Esophagus muscularis mucosa (tissue), 4 donors: ENCODE data around the gene NEDD1.

Source experiments
- EP300 ChIP-seq: sonication (generic); formaldehyde crosslinking; IDR thresholded peaks from one replicate; pipeline ENCODE4 v1.6.1; 2017; ENCODE audit warnings: antibody characterized with exemption
- POLR2AphosphoS5 ChIP-seq, 2 donors: sonication (generic); formaldehyde crosslinking; IDR thresholded peaks; one replicate each; pipeline ENCODE4 v1.6.1; 2017; ENCODE audit warnings: antibody characterized with exemption in 2 of 2
- TF ChIP-seq, protein P1 (sequence below), 3 experiments: fragments of 200-600 bp in 2 of 3; fragments of 450-650 bp in 1 of 3; sonication (generic) in 2 of 3; IDR thresholded peaks; one replicate each; pipeline ENCODE4 v1.5.1; 2017 to 2019; ENCODE audit warnings: antibody characterized with exemption in 3 of 3, mild to moderate bottlenecking in 2 of 3, moderate library complexity in 1 of 3

DNA sequence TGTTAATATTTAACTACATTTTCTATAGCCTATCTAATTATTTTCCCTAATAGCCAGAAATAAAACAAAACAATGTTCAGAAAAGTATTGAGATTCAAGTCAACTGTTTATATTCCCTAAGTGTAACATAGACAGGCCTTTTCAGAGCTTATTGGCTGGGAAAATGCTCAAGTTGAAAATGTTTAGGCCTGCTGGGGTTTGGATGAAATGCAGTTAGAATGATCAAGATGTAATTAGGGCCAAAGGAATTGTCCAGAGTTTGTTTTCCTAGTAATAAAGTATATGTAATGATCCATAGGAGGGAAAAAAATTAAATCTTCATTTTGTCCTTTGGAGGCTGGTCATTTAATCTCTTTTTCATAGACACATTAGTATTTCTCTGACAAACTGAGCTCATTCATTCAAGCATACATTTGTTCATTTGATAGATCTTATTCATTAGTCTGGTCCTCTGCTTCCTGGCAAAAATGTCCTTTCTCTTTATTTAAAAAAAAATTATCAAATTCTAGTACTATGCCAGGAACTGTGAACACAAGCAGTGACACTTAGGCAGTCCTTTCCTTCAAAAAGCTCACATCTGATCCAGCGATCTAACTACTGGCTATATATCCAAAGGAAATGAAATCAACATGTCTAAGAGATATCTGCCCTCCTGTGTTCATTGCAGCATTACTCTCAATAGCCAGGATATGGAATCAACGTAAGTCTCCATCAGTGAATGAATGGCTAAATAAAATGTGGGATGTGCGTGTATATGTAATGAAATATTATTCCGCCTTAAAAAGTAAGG lies 40.1 kb upstream of the NEDD1 start:
- TF ChIP-seq, protein P1, sequence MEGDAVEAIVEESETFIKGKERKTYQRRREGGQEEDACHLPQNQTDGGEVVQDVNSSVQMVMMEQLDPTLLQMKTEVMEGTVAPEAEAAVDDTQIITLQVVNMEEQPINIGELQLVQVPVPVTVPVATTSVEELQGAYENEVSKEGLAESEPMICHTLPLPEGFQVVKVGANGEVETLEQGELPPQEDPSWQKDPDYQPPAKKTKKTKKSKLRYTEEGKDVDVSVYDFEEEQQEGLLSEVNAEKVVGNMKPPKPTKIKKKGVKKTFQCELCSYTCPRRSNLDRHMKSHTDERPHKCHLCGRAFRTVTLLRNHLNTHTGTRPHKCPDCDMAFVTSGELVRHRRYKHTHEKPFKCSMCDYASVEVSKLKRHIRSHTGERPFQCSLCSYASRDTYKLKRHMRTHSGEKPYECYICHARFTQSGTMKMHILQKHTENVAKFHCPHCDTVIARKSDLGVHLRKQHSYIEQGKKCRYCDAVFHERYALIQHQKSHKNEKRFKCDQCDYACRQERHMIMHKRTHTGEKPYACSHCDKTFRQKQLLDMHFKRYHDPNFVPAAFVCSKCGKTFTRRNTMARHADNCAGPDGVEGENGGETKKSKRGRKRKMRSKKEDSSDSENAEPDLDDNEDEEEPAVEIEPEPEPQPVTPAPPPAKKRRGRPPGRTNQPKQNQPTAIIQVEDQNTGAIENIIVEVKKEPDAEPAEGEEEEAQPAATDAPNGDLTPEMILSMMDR (IDR thresholded peaks at IDR 0.05): no peak
- TF ChIP-seq POLR2AphosphoS5 (IDR thresholded peaks at IDR 0.05) (no peak), EP300 (no peak)
